Activated T-cell treated with anti-CD3 and anti-CD28 coated beads for 24 hours (primary cell): ENCODE data around the gene RBX1.
A peak's percentile ranks its signal among the peaks of the same experiment; 100 is the strongest.
"Not testable (repeated sequence)": the region's sequence is repeated elsewhere in the genome, so short reads cannot be mapped to it uniquely, and the experiment has no call there.

Experiments
- DNase-seq: peaks from one replicate; pipeline ENCODE4 v3.0.0-alpha.2; 2020; ENCODE audit warnings: low read depth

The RBX1 gene

GRCh38 chr22:40972587-40972986 lies 21.4 kb downstream of the RBX1 start:
- DNase-seq = no peak

- DNase-seq = no peak
Measured at GRCh38 chr22:40973144-40973543, 22.0 kb downstream of the RBX1 start.

GRCh38 chr22:40975366-40975765 lies 24.2 kb downstream of the RBX1 start:
- DNase-seq = no peak

- no peak for DNase-seq
Measured at GRCh38 chr22:40976866-40977700, 25.9 kb downstream of the RBX1 start.

GRCh38 chr22:40979198-40979597 lies 28.0 kb downstream of the RBX1 start:
- DNase-seq = no peak

- no peak for DNase-seq
Measured at GRCh38 chr22:40979871-40980270, 28.7 kb downstream of the RBX1 start.

GRCh38 chr22:40982482-40983385 lies 31.6 kb downstream of the RBX1 start:
- DNase-seq = no peak

GRCh38 chr22:40991298-40991697 lies 40.1 kb downstream of the RBX1 start:
- DNase-seq = no peak

GRCh38 chr22:40995821-40996220 lies 44.6 kb downstream of the RBX1 start:
- no peak for DNase-seq

- DNase-seq = no peak
Measured at GRCh38 chr22:40997520-40997919, 46.3 kb downstream of the RBX1 start.

- no peak for DNase-seq
Measured at GRCh38 chr22:41000040-41000565, 48.9 kb downstream of the RBX1 start.

- no peak for DNase-seq
Measured at GRCh38 chr22:41000941-41001721, 50.0 kb downstream of the RBX1 start.

GRCh38 chr22:41001722-41002122 lies 50.5 kb downstream of the RBX1 start:
- DNase-seq = no peak

GRCh38 chr22:41002386-41002785 lies 51.2 kb downstream of the RBX1 start:
- not testable (repeated sequence) for DNase-seq

- DNase-seq = no peak
Measured at GRCh38 chr22:41003066-41003465, 51.9 kb downstream of the RBX1 start.

GRCh38 chr22:41003976-41004375 lies 52.8 kb downstream of the RBX1 start:
- DNase-seq = no peak

GRCh38 chr22:41009222-41009948 lies 58.2 kb downstream of the RBX1 start:
- DNase-seq = no peak

GRCh38 chr22:41015003-41015402 lies 63.8 kb downstream of the RBX1 start:
- no peak for DNase-seq

- no peak for DNase-seq
Measured at GRCh38 chr22:41021061-41021612, 70.0 kb downstream of the RBX1 start.

- peak; percentile 36 for DNase-seq
Measured at GRCh38 chr22:41021613-41022454, 70.7 kb downstream of the RBX1 start.
